Neural progenitor cell (in vitro differentiated cells): ENCODE results near the gene IFT25. TPM values are rescaled to one million over a fixed set of nuclear protein-coding genes. Genes with fewer than 3 reads are reported as not detected.

ENCODE experiments used
- DNase-seq: peaks from one replicate; pipeline ENCODE4 v3.0.0-alpha.2; 2016; ENCODE audit warnings: low spot score
- H2AFZ ChIP-seq: fragments of 200-600 bp; sonication (generic); replicated peaks from 2 replicates; pipeline ENCODE4 v1.6.1; 2016; ENCODE audit warnings: antibody characterized with exemption
- H3F3A ChIP-seq: fragments of 200-600 bp; sonication (generic); 2 replicates; pipeline ENCODE4 v1.6.1; 2016; ENCODE audit warnings: antibody characterized with exemption, low read depth
- H3K27ac ChIP-seq: fragments of 200-600 bp; sonication (generic); 2 replicates; pipeline ENCODE4 v1.5.1; 2016; ENCODE audit warnings: mild to moderate bottlenecking
- H3K27me3 ChIP-seq: fragments of 200-600 bp; sonication (generic); 2 replicates; pipeline ENCODE4 v1.6.1; 2016; ENCODE audit warnings: mild to moderate bottlenecking, moderate library complexity
- H3K36me3 ChIP-seq: fragments of 200-600 bp; sonication (generic); 2 replicates; pipeline ENCODE4 v1.5.1; 2016
- H3K4me1 ChIP-seq: fragments of 200-600 bp; sonication (generic); 2 replicates; pipeline ENCODE4 v1.6.1; 2016; ENCODE audit warnings: mixed run types
- H3K4me2 ChIP-seq: fragments of 200-600 bp; sonication (generic); 2 replicates; pipeline ENCODE4 v1.6.1; 2016
- H3K4me3 ChIP-seq: fragments of 200-600 bp; sonication (generic); 2 replicates; pipeline ENCODE4 v1.5.1; 2016
- H3K79me2 ChIP-seq: fragments of 200-600 bp; sonication (generic); 2 replicates; pipeline ENCODE4 v1.6.1; 2016; ENCODE audit warnings: low read depth
- H3K9ac ChIP-seq: fragments of 200-600 bp; sonication (generic); 2 replicates; pipeline ENCODE4 v1.6.1; 2016
- H3K9me3 ChIP-seq: fragments of 200-600 bp; sonication (generic); 2 replicates; pipeline ENCODE4 v1.5.1; 2016; ENCODE audit warnings: low read depth
- H4K20me1 ChIP-seq: fragments of 200-600 bp; sonication (generic); 2 replicates; pipeline ENCODE4 v1.6.1; 2016; ENCODE audit warnings: low read depth
- H3K27ac Mint-ChIP-seq: 3 replicates; pipeline ENCODE4 v1.8.0; 2021; ENCODE audit warnings: mixed read lengths
- H3K27me3 Mint-ChIP-seq: 2 replicates; pipeline ENCODE4 v1.8.0; 2022; ENCODE audit warnings: low read depth, mild to moderate bottlenecking, inconsistent platforms, moderate library complexity, mixed read lengths; ENCODE audit not compliant: insufficient read depth
- H3K36me3 Mint-ChIP-seq: 3 replicates; pipeline ENCODE4 v1.8.0; 2021; ENCODE audit warnings: mixed read lengths
- H3K4me1 Mint-ChIP-seq: 3 replicates; pipeline ENCODE4 v1.8.0; 2021; ENCODE audit warnings: mixed read lengths
- H3K4me3 Mint-ChIP-seq: 3 replicates; pipeline ENCODE4 v1.8.0; 2021; ENCODE audit warnings: mild to moderate bottlenecking, moderate library complexity, mixed read lengths
- H3K9me3 Mint-ChIP-seq: 3 replicates; pipeline ENCODE4 v1.8.0; 2020; ENCODE audit warnings: mixed read lengths
- EZH2 ChIP-seq: fragments of 200-600 bp; sonication (generic); IDR thresholded peaks from 2 replicates; pipeline ENCODE4 v1.6.1; 2017; ENCODE audit warnings: antibody characterized with exemption, mild to moderate bottlenecking, moderate library complexity
- EZH2phosphoT487 ChIP-seq: fragments of 200-600 bp; sonication (generic); IDR thresholded peaks from 2 replicates; pipeline ENCODE4 v1.6.1; 2017; ENCODE audit warnings: antibody characterized with exemption
- total RNA-seq: library from RNA; depleted of rRNA; stranded (reverse); fragments of >200 nt; gene quantifications from 2 replicates; pipeline ENCODE4 v1.2.3, GENCODE V29; 2015; ENCODE audit warnings: low replicate concordance
- TF ChIP-seq, protein P1 (sequence below): fragments of 200-600 bp; sonication (generic); IDR thresholded peaks from 2 replicates; pipeline ENCODE4 v1.5.1; 2017; ENCODE audit warnings: antibody characterized with exemption, mild to moderate bottlenecking

IFT25 gene
- total RNA-seq, 1 donor from 2014 or later: 54.0 TPM

DNA sequence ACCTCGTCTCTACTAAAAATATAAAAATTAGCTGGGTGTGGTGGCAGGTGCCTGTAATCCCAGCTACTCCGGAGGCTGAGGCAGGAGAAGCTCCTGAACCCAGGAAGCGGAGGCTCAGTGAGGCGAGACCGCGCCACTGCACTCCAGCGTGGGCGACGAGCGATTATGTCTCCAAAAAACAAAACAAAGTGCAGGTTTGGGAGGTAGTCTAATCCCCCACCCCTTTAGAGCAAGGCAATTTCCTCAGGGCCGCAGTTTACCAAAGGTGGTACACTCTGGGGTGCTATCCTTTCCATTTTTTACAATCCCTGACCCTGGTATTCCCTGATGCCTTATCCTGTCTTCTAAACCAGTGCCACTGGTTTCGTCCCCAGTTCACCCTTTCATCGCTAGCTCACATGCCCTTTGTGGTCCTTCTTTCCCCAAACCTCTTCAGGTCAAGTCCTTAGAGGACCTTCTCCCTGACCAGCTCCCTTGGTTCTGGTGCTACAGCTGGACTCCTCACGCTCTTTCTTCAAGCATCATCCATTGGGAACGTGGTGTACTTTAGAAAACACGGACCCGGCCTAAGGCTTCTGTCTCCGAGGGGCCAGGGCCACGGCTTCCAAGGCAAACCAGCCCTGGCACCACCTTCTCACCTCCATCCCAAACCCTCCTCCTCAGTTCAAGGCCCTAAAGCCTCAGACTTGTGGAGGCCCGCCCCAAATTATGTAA lies 873 bp downstream of the IFT25 start:
- TF ChIP-seq, protein P1, sequence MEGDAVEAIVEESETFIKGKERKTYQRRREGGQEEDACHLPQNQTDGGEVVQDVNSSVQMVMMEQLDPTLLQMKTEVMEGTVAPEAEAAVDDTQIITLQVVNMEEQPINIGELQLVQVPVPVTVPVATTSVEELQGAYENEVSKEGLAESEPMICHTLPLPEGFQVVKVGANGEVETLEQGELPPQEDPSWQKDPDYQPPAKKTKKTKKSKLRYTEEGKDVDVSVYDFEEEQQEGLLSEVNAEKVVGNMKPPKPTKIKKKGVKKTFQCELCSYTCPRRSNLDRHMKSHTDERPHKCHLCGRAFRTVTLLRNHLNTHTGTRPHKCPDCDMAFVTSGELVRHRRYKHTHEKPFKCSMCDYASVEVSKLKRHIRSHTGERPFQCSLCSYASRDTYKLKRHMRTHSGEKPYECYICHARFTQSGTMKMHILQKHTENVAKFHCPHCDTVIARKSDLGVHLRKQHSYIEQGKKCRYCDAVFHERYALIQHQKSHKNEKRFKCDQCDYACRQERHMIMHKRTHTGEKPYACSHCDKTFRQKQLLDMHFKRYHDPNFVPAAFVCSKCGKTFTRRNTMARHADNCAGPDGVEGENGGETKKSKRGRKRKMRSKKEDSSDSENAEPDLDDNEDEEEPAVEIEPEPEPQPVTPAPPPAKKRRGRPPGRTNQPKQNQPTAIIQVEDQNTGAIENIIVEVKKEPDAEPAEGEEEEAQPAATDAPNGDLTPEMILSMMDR: no peak
- TF ChIP-seq EZH2 (no peak), EZH2phosphoT487 (no peak)
- Histone ChIP-seq H3K4me1 (peaks cover 28% of the 10 kb centered on the region), H3K79me2 (peaks cover 71% of the 10 kb centered on the region), H4K20me1 (peaks cover 20% of the 10 kb centered on the region), H2AFZ (peak overlapping the region; percentile 80), H3F3A (peaks cover 21% of the 10 kb centered on the region), H3K27ac (no peak overlapping the region), H3K9me3 (no peaks in the 10 kb centered on the region), H3K4me2 (peak overlapping the region; percentile 84), H3K4me3 (peak overlapping the region; percentile 78), H3K9ac (no peak overlapping the region), H3K27me3 (no peaks in the 10 kb centered on the region), H3K36me3 (peaks cover 6% of the 10 kb centered on the region)
- DNase-seq: no peak
- no peaks in the 10 kb centered on the region for H3K27me3 Mint-ChIP-seq
- H3K27ac Mint-ChIP-seq: peak overlapping the region; percentile 72
- H3K4me3 Mint-ChIP-seq: peak overlapping the region; percentile 94
- no peaks in the 10 kb centered on the region for H3K9me3 Mint-ChIP-seq
- H3K4me1 Mint-ChIP-seq: peaks cover 52% of the 10 kb centered on the region
- H3K36me3 Mint-ChIP-seq: peaks cover 14% of the 10 kb centered on the region

DNA sequence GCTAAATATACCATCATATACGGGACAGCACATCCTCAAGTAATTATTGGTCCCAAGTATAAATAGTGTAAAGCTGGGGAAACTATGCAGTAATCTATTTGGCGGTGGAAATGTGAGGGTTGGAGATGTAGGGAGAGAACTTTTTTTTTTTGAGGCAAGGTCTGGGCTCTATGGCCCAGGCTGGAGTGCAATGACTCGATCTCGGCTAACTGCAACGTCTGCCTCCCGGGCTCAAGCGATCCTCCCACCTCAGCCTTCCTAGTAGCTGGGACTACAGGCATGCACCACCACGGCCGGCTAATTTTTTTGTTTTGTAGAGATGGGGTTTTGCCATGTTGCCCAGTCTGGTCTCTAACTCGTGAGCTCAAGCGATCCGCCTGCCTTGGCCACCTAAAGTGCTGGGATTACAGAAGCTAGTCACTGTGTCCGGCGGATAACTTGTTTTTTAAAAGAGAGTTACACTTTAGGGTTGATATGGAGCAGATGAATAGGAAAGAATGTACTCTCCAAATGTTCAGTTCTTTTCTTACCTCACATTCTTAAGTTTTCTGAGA lies 1.9 kb downstream of the IFT25 start:
- Histone ChIP-seq H3F3A (peaks cover 20% of the 10 kb centered on the region), H3K4me3 (no peak overlapping the region), H3K9ac (no peak overlapping the region), H3K36me3 (peaks cover 7% of the 10 kb centered on the region), H3K27ac (no peak overlapping the region), H3K4me2 (peak overlapping the region; percentile 84), H2AFZ (no peak overlapping the region), H4K20me1 (peaks cover 9% of the 10 kb centered on the region), H3K9me3 (no peaks in the 10 kb centered on the region), H3K4me1 (peaks cover 22% of the 10 kb centered on the region), H3K27me3 (no peaks in the 10 kb centered on the region), H3K79me2 (peaks cover 61% of the 10 kb centered on the region)
- H3K4me1 Mint-ChIP-seq: peaks cover 42% of the 10 kb centered on the region
- TF ChIP-seq EZH2phosphoT487 (no peak), EZH2 (no peak)
- TF ChIP-seq, protein P1: no peak
- DNase-seq: no peak
- H3K27me3 Mint-ChIP-seq: no peaks in the 10 kb centered on the region
- peaks cover 19% of the 10 kb centered on the region for H3K36me3 Mint-ChIP-seq
- H3K4me3 Mint-ChIP-seq: peak overlapping the region; percentile 94
- H3K9me3 Mint-ChIP-seq: no peaks in the 10 kb centered on the region
- H3K27ac Mint-ChIP-seq: no peak overlapping the region

DNA sequence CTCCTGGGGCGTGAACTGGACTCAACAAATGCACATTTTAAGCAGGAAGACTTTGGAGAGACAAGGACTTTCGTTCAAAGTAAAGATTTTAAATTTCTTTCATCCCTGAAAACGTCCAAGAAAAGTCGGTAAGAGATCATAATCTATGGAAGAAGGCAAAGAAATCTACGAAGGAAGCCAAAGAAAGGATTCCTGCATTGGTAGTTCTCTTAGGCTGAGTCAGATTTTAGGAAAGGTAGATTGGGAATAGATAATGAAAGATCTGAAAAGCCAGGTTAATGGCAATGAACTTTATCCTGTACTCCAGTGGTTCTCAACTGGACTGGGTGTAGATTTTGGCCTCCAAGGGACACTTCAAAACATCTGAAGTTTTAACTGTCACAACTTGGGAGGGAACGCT lies 2.4 kb downstream of the IFT25 start:
- Histone ChIP-seq H4K20me1 (peaks cover 7% of the 10 kb centered on the region), H3K9me3 (no peaks in the 10 kb centered on the region), H3K36me3 (peaks cover 7% of the 10 kb centered on the region), H3K27me3 (no peaks in the 10 kb centered on the region), H3K4me1 (peaks cover 18% of the 10 kb centered on the region), H2AFZ (no peak overlapping the region), H3K27ac (no peak overlapping the region), H3K4me3 (no peak overlapping the region), H3F3A (peaks cover 15% of the 10 kb centered on the region), H3K4me2 (no peak overlapping the region), H3K9ac (no peak overlapping the region), H3K79me2 (peaks cover 57% of the 10 kb centered on the region)
- Mint-ChIP-seq H3K27ac (no peak overlapping the region), H3K9me3 (no peaks in the 10 kb centered on the region), H3K4me1 (peaks cover 38% of the 10 kb centered on the region), H3K36me3 (peaks cover 22% of the 10 kb centered on the region), H3K4me3 (peak overlapping the region; percentile 94), H3K27me3 (no peaks in the 10 kb centered on the region)
- TF ChIP-seq EZH2phosphoT487: no peak
- no peak for DNase-seq
